ENCODE measurements around the gene SDCCAG8. TPM values are rescaled to one million over a fixed set of nuclear protein-coding genes. Genes with fewer than 3 reads are reported as not detected.
"Not testable (repeated sequence)": the region's sequence is repeated elsewhere in the genome, so short reads cannot be mapped to it uniquely, and the experiment has no call there.

Gene SDCCAG8
- total RNA-seq, 1 experiment from 2014 or later: 14.3 TPM

- no peak for DNase-seq (ENCODE audit: low read depth)
Measured at GRCh38 chr1:243332440-243332839, 76.6 kb downstream of the SDCCAG8 start.

- peak; percentile 28 for DNase-seq (ENCODE audit: low read depth)
Measured at GRCh38 chr1:243335292-243335691, 79.5 kb downstream of the SDCCAG8 start.

- DNase-seq (ENCODE audit: low read depth): no peak
Measured at GRCh38 chr1:243336163-243336562, 80.3 kb downstream of the SDCCAG8 start.

- DNase-seq (ENCODE audit: low read depth): not testable (repeated sequence)
Measured at GRCh38 chr1:243338848-243339247, 83.0 kb downstream of the SDCCAG8 start.

DNA sequence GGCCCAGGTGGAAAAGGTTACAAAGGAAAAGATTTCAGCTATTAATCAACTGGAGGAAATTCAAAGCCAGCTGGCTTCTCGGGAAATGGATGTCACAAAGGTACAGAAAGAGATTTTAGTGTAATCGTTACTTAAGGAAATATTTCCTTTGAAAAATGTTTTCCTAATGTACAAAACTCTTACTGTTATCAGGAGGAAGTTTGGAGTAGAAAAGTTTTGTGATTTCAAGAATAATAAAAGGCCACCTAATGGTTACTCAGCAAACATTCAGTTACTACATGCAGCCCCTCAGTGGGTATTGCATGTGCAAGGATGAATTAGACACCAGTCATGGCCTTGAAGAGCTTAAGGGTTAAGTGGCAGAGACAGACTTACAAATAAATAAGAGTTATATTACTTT is 85.2 kb downstream of the SDCCAG8 start:
- DNase-seq (ENCODE audit: low read depth): no peak

- DNase-seq (ENCODE audit: low read depth): peak; percentile 58
Measured at GRCh38 chr1:243343970-243344937, 88.4 kb downstream of the SDCCAG8 start.

DNA sequence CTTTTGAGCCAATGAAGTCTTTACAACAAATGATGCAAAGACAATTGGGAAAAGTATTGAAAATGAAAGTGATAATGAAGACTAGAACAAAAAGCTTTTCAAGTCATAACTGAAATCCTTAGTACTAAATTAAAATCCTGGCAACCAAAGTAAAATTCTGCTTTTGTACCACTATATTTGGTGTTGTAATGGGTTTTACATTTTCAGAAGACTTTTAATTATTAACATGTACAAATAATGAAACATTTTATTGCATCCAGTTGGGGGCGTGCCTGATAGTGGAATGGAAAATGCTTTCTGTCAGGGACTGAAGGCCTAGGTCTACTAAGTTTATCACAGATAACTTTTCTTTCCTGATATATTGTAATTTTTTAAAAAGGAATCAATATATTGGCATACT is 89.4 kb downstream of the SDCCAG8 start:
- peak; percentile 16 for DNase-seq (ENCODE audit: low read depth)

DNA sequence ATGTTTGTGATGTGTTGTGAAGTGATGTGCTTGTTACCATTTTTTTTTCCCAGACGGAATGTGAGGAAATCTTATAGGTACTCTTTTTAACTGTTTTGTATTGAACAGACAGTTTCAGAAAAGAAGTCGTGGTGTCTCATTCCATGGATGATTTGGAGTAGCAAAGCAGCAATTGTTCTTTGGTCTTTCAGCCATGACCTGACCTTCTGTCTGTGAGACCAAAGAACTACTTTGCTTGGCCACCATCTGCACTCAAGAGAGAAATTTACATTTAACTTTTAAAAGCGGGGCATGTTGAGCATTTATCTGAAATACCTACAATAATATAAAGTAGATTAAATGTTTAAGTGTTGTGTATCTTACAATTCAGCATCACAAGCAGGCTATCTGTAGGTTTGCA is 90.2 kb downstream of the SDCCAG8 start:
- DNase-seq (ENCODE audit: low read depth): no peak

GRCh38 chr1:243346468-243346867 is 90.6 kb downstream of the SDCCAG8 start:
- no peak for DNase-seq (ENCODE audit: low read depth)

DNA sequence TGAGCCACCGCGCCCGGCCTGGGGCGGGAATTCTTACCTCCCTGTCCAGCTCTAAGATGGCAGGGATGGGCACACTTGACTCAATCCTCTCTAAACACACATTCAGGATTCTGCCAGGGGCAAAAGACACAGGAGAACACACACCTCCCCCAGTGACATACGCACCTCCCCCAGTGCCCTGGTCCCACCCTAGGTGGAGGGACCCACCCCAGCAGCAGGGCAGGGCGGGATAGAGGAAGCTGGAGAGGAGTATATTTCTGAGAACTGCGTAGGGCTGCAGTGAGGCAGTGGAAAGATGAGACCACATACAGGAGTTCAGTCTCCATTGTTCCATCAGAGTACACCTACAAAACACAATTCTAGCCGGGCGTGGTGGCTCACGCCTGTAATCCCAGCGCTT is 92.5 kb downstream of the SDCCAG8 start:
- DNase-seq (ENCODE audit: low read depth): no peak

DNA sequence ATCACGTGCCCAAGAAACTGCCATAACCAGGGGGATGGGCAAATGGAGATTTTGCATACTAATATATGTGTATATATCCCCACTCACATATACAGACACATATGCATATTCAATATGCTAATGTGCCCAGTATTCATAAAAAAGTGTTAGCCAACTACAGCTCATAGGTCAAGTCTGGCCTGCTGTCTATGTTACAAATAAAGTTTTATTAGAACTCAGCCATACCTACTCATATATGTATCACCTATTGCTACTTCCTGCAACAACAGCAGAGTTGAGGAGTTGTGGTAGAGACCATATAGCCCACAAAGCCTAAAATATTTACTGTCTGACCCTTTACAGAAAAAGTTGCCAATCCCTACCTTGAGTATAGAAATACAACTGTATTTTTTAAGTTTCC is 93.3 kb downstream of the SDCCAG8 start:
- DNase-seq (ENCODE audit: low read depth): no peak

GRCh38 chr1:243351337-243351736 is 95.5 kb downstream of the SDCCAG8 start:
- DNase-seq (ENCODE audit: low read depth): no peak

DNA sequence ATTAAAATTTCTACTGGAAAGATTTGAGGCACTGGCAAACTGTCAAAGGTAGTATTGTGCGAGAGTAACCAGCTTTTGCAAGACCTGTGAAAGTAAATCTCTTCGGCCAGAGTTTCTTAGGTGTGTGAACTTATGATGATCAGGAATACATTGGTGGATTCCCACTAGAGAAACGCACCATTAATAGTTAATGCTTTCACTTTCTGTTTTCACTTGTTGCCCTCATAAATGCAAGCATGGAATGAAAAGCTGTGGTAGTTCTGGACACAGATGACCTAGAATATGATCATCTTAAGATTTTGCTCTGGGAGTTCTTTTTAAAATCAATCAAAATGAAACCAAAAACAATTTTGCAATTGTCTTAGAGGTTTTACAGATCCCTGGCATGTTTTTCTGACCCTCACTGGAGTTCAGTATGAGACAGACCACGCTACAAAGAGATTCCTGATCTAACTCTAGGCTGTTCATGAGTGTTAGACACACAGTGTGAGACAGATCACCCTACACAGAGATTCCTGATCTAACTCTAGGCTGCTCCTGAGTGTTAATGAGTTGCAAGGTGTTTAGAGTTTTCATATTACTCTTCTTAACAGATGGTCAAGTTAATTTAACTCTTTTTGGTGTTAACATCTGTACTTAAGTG is 98.8 kb downstream of the SDCCAG8 start:
- peak; percentile 9 for DNase-seq (ENCODE audit: low read depth)

GRCh38 chr1:243363832-243364231 is 108.0 kb downstream of the SDCCAG8 start:
- no peak for DNase-seq (ENCODE audit: low read depth)

DNA sequence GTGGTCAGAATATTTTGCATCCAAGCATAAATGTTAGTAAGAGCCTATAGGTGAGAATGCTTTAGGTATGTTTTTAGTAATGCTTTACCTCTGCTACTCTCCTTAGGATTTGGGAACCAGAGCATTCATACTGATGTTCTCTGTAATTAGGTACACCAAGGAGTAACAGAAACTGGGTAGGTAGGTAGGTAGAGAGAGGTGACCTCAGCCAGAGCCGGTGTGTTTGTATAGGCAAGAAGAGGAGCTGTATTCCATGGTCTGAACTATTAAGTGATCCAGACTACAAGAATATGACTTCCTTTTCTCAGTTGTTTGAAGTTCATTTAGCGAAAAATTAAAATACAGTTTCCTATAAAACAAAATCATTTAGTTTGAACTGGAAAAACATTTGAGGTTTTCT is 108.5 kb downstream of the SDCCAG8 start:
- no peak for DNase-seq (ENCODE audit: low read depth)

- no peak for DNase-seq (ENCODE audit: low read depth)
Measured at GRCh38 chr1:243364866-243365265, 109.0 kb downstream of the SDCCAG8 start.

DNA sequence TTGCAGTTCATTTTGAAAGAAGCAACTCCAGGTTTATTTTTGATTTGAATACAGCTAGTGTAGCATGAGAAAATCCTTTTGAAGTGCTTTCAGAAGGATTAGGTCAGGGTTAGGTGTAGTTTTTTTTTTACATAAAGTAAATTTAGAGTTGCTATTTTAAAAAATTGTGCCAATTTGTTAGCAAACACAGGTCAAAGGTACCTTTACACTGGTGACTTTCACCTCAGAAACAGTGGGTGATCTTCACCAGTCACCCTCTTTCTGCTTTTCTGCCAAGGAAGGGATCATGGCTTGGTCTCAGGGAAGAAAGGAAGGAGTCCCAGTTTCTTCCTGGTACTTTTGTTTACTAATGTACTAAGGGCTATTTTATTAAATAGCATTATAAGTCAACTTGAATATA is 111.5 kb downstream of the SDCCAG8 start:
- DNase-seq (ENCODE audit: low read depth): no peak

DNA sequence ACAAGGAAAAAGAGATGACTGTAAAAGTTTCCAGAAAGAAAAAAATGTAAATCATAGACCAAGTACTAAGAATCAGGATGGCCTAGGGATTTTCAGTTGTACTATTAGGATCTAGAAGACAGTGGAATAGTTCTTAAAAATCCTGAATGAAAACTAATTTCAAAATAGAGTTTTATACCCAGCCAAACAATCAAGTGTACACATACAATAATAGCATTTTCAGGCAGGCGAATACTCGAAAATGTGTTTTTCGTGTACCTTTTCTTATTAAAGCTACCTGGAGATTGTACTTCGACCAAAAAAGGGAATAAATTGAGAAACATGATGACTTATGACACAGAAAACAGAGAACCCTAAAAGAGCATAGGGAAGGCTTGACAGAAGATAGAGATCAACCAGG is 118.6 kb downstream of the SDCCAG8 start:
- DNase-seq (ENCODE audit: low read depth): no peak

DNA sequence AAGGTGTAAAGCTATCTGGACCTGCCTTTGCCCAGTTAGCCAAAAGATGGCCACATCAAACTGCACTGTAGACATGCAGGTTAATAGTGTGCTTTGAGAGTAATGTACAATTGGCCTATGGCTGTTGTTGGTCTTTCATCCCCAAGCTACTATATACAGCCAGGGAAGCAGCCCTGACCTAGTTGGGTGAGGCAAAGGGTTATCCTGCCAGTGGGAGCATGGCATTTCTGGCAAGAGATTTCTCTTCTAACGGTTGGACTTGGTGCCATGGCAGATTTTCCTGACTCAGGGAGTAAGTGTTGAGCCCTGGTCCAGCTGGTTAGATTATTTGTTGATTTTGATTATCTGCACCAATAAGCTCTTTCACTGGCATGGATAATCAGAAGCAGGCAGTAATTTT is 119.8 kb downstream of the SDCCAG8 start:
- DNase-seq (ENCODE audit: low read depth): no peak

DNA sequence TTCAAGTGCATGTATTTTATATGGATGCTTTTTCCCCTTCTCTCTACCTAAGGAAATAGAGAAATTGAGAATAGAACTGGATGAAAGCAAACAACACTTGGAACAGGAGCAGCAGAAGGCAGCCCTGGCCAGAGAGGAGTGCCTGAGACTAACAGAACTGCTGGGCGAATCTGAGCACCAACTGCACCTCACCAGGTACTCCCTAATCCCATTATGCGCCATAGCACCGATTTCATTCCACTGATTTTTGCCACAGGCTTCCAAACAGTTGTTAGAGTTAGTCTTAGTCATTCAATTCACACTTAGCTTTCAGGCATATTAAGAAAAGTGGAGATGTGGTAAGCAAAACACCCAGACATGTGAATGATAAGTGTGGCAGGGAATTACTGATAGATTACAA is 122.8 kb downstream of the SDCCAG8 start:
- no peak for DNase-seq (ENCODE audit: low read depth)

DNA sequence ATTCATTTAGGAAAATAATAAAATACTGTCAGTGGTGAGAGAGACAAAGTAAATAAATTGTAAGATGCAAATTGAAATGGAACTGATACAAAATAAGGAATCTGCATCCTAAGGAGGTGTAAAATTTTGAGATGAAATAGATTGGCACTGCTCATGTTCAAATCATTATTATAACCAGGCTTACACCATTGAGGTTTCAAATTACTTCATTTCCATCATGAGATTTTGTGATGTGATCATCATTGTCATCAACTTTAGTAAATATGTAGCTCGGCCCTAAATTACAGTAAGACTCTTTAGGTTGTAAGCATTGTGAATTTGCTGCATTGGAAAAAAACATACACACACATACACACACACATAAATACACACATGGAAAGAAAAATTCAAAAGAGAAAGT is 123.4 kb downstream of the SDCCAG8 start:
- no peak for DNase-seq (ENCODE audit: low read depth)

- no peak for DNase-seq (ENCODE audit: low read depth)
Measured at GRCh38 chr1:243379706-243380105, 123.9 kb downstream of the SDCCAG8 start.

DNA sequence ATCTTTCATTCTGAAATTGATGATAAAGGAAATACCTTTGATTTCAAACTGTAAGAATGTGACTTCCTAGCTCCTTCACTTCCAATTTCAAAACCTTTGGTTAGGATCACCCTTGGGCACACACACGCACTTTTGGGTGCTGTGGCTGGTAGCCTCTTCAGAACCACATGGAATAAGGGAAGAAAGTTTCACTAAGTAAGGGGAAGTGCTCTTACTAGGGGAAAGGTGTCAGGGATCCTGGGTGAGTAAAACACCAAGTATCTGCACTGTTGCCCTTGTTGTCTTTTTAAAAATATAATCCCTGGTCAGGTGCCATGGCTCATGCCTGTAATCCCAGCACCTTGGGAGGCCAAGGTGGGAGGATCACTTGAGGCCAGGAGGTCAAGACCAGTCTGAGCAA is 132.4 kb downstream of the SDCCAG8 start:
- DNase-seq (ENCODE audit: low read depth): no peak
